Panc1 (cell line): Measurements from ENCODE around the gene CCN2.

Source experiments
- REST ChIP-seq, 2 experiments: IDR thresholded peaks; 2 replicates each; pipeline ENCODE4 v1.6.1; 2011 to 2012; ENCODE audit warnings: low read depth in 2 of 2, control low read depth in 1 of 2, low read length in 1 of 2, mild to moderate bottlenecking in 1 of 2, moderate library complexity in 1 of 2; ENCODE audit not compliant: insufficient read depth in 1 of 2
- TF ChIP-seq, protein P1 (sequence below): fragments of 450-650 bp; IDR thresholded peaks from 2 replicates; pipeline ENCODE4 v1.5.1; 2017; ENCODE audit warnings: mild to moderate bottlenecking

- TF ChIP-seq REST (IDR thresholded peaks at IDR 0.05; ENCODE audit: insufficient read depth in 1 of 2, low read depth in 2 of 2, low read length in 1 of 2): no peak
- TF ChIP-seq, protein P1, sequence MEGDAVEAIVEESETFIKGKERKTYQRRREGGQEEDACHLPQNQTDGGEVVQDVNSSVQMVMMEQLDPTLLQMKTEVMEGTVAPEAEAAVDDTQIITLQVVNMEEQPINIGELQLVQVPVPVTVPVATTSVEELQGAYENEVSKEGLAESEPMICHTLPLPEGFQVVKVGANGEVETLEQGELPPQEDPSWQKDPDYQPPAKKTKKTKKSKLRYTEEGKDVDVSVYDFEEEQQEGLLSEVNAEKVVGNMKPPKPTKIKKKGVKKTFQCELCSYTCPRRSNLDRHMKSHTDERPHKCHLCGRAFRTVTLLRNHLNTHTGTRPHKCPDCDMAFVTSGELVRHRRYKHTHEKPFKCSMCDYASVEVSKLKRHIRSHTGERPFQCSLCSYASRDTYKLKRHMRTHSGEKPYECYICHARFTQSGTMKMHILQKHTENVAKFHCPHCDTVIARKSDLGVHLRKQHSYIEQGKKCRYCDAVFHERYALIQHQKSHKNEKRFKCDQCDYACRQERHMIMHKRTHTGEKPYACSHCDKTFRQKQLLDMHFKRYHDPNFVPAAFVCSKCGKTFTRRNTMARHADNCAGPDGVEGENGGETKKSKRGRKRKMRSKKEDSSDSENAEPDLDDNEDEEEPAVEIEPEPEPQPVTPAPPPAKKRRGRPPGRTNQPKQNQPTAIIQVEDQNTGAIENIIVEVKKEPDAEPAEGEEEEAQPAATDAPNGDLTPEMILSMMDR: no peak
Observed at GRCh38 chr6:131981624-131981978, 30.4 kb upstream of the CCN2 start.
